Fibroblast of skin of abdomen (primary cell): ENCODE measurements around the gene KIF2C.
"Not testable (repeated sequence)": the region's sequence is repeated elsewhere in the genome, so short reads cannot be mapped to it uniquely, and the experiment has no call there.

Source experiments
- DNase-seq: peaks from one replicate; pipeline ENCODE4 v3.0.0-alpha.2; 2013

The KIF2C gene

DNA sequence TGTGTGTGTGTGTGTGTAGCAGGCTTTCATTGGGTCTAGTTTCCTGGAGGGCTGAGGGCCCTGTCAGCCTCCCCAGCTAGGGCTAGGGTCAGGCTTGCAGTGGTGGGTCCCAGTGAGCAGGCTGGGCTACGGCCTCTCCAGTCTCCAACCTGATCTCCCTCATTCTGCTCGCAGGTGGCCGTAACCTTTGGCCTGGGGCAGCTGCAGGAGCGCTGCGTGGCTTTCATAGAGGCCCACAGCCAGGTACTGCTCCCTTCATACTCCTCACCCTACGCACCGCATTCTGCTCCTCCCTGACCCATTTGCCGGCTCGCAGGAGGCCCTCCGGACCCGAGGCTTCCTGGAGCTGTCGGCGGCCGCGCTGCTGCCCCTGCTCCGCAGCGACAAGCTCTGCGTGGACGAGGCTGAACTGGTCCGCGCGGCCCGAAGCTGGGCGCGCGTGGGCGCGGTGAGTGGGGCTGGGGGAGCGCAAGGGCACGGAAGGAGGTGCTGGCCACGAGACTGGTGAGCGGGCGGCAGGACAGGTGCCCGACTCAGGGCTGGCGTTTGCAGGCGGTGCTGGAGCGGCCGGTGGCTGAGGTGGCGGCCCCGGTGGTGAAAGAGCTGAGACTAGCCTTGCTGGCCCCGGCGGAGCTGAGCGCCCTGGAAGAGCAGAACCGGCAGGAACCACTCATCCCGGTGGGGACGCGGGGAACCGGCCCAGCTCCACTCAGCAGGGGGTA is 73.3 kb downstream of the KIF2C start:
- no peak for DNase-seq

- not testable (repeated sequence) for DNase-seq
Measured at GRCh38 chr1:44815926-44816325, 76.3 kb downstream of the KIF2C start.

DNA sequence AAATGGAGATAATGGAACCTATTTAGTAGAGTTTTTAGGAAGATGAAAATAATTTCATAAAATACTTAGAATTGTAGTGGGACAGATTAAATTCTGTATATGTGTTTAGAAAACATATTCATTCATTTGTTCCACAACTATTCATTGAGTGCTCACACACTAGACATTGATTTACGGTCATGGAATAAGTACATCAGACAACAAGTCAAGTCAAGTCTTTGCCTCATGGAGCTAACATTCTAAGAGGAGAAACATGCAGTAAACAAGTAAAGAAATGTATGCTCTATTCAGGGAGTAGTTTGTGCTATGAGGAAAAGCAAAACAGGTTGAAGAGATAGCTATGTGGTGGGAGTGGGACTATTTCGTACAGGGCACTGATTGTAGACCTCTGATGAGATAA is 77.7 kb downstream of the KIF2C start:
- DNase-seq: no peak
